ENCODE data around the gene ADCY4.

DNA sequence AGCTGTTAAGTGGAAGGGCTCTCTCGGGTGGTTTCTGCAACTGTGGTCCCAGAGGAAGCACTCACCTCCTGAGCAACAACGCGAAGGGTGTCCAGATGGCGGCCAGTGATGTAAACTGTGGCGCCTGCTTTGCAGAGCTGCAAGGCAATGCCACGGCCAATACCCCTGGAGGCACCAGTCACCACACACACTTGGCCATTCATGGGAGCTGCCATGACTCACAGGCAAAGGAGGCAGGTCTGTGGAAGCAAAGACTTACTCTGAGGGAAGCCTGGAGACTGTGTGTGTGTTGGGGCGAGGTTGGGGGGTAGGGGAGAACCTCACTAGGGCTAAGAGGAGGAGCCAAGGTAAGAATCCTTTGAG, 36.0 kb downstream of the ADCY4 start:
- no peak for TF ChIP-seq POLR2A (IDR thresholded peaks at IDR 0.05; ENCODE audit: low read depth, low read length)
- no peak for TF ChIP-seq EZH2 (IDR thresholded peaks at IDR 0.05; ENCODE audit: borderline replicate concordance, low read depth, low read length, severe bottlenecking)
- TF ChIP-seq, protein P1, sequence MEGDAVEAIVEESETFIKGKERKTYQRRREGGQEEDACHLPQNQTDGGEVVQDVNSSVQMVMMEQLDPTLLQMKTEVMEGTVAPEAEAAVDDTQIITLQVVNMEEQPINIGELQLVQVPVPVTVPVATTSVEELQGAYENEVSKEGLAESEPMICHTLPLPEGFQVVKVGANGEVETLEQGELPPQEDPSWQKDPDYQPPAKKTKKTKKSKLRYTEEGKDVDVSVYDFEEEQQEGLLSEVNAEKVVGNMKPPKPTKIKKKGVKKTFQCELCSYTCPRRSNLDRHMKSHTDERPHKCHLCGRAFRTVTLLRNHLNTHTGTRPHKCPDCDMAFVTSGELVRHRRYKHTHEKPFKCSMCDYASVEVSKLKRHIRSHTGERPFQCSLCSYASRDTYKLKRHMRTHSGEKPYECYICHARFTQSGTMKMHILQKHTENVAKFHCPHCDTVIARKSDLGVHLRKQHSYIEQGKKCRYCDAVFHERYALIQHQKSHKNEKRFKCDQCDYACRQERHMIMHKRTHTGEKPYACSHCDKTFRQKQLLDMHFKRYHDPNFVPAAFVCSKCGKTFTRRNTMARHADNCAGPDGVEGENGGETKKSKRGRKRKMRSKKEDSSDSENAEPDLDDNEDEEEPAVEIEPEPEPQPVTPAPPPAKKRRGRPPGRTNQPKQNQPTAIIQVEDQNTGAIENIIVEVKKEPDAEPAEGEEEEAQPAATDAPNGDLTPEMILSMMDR (IDR thresholded peaks at IDR 0.05; ENCODE audit: extremely low read depth in 1 of 2, insufficient read depth in 1 of 2, low read depth in 1 of 2, low read length in 2 of 2), result no peak
- no peak for TF ChIP-seq POLR2AphosphoS5 (IDR thresholded peaks at IDR 0.05; ENCODE audit: insufficient read depth, low read depth, low read length)
- TF ChIP-seq, protein P2, sequence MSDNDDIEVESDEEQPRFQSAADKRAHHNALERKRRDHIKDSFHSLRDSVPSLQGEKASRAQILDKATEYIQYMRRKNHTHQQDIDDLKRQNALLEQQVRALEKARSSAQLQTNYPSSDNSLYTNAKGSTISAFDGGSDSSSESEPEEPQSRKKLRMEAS (IDR thresholded peaks at IDR 0.05; ENCODE audit: insufficient read depth, insufficient read length), result no peak
- no peak for TF ChIP-seq GATA2 (IDR thresholded peaks at IDR 0.05; ENCODE audit: insufficient read depth, insufficient read length, low read depth, low read length)
- TF ChIP-seq FOS (IDR thresholded peaks at IDR 0.05; ENCODE audit: borderline replicate concordance, insufficient read depth, low read length), result no peak
- TF ChIP-seq MYC (IDR thresholded peaks at IDR 0.05; ENCODE audit: low read depth, low read length), result no peak
